Aortic smooth muscle cell (primary cell): ENCODE measurements around the gene UCK2. TPM values are rescaled to one million over a fixed set of nuclear protein-coding genes. Genes with fewer than 3 reads are reported as not detected.

Experiments used
- total RNA-seq: library from RNA; depleted of rRNA; stranded (reverse); fragments of >200 nt; gene quantifications from 2 replicates; pipeline ENCODE4 v1.2.3, GENCODE V29; 2014

UCK2 gene
- 36.7 and 53.5 TPM in 2 replicates for total RNA-seq

DNA sequence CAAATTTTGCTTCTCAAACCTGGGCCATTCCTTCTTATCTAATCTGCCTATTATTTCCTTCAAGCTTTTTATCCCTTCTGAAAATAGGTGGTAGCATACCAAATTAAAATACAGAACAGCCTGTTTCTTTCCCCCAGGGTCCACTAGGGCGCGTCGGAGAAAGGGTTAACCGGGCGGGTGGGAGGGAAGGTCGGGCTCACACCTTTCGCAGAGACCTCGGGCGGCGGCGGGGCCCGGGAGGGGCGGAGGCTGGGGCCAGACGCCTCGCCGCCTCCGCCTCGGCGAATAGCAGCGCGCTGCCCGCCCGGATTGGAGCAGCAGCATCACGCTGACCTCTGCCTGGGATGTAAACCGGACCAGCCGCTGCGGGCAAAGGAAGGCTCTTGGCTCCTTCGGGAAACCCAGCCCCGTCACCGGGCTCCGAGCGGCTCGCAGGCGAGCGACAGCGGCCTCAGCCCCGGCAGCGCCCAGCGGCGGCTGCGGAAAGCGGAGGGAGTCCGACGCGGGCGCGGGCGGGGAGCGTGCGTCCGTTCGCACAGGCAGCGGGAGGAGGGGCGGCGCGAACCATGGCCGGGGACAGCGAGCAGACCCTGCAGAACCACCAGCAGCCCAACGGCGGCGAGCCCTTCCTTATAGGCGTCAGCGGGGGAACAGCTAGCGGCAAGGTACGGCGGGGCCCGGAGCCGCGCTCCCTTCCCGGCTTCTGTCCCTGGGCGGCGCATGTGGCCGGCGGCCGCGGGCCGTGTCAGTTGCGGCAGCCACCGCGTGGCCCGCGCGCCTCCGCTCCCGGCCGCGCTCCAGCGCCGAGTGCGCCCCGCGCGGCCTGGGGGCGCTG, at the start of gene UCK2:
Gene UCK2 (plus strand): TSS at position 347 of the 835 bp plus-strand sequence. CDS start 220 bp downstream, at position 567.

Other genes starting within 250 kb of the UCK2 start
- gene MGST3, start 196.4 kb upstream of the UCK2 start, total RNA-seq: 188 and 201 TPM in 2 replicates
- 89.6 and 112 TPM in 2 replicates for gene ALDH9A1, start 129.1 kb upstream of the UCK2 start, total RNA-seq
- 70.9 and 72.8 TPM in 2 replicates for gene TMCO1, start 58.7 kb upstream of the UCK2 start, total RNA-seq